H1 (cell line): Measurements from ENCODE around the gene TFCP2. TPM values are rescaled to one million over a fixed set of nuclear protein-coding genes. Genes with fewer than 3 reads are reported as not detected.

Experiments used
- CTCF ChIA-PET: fragments of 300-600 bp; sonication (Branson Sonifier 250); formaldehyde crosslinking; loops from one replicate; lab custom pipeline; 2021; ENCODE audit not compliant: partially characterized antibody; lab: Charles Lee
- POLR2A ChIA-PET: fragments of 300-600 bp; sonication (Branson Sonifier 250); formaldehyde crosslinking; loops from one replicate; lab custom pipeline; 2021; ENCODE audit warnings: inconsistent platforms; ENCODE audit not compliant: partially characterized antibody; lab: Charles Lee
- DNase-seq, 2 experiments: peaks; one replicate each; pipeline versions ENCODE4 v3.0.0 to v3.0.0-alpha.2; 2010 to 2022; ENCODE audit warnings: low spot score in 2 of 2, low read depth in 1 of 2, mixed read lengths in 1 of 2
- FAIRE-seq: peaks from 2 replicates; lab custom pipeline; 2011; peaks lifted over from hg19 to GRCh38; lab: Jason Lieb, UNC
- H2AFZ ChIP-seq: 2 replicates; pipeline ENCODE4 v1.8.1; 2012; ENCODE audit warnings: low read length, inconsistent platforms
- H2AK5ac ChIP-seq: 2 replicates; pipeline ENCODE4 v1.6.1; 2013; ENCODE audit warnings: low read depth, low read length
- H2BK120ac ChIP-seq: replicated peaks from 2 replicates; pipeline ENCODE3; 2013; ENCODE audit warnings: low read depth, low read length, inconsistent platforms
- H2BK12ac ChIP-seq: 2 replicates; pipeline ENCODE4 v1.6.1; 2013; ENCODE audit warnings: low read depth, low read length
- H2BK15ac ChIP-seq: 2 replicates; pipeline ENCODE4 v1.6.1; 2013; ENCODE audit warnings: low read length
- H2BK20ac ChIP-seq: 2 replicates; pipeline ENCODE4 v1.6.1; 2013; ENCODE audit warnings: low read length
- H2BK5ac ChIP-seq: 2 replicates; pipeline ENCODE4 v1.6.1; 2013; ENCODE audit warnings: low read depth, low read length
- H3K14ac ChIP-seq: 2 replicates; pipeline ENCODE4 v1.6.1; 2013; ENCODE audit warnings: inconsistent platforms; ENCODE audit not compliant: insufficient read length
- H3K18ac ChIP-seq: 2 replicates; pipeline ENCODE4 v1.6.1; 2013; ENCODE audit warnings: low read length; ENCODE audit errors: extremely low read depth
- H3K23ac ChIP-seq: 2 replicates; pipeline ENCODE4 v1.6.1; 2013; ENCODE audit warnings: inconsistent platforms; ENCODE audit not compliant: insufficient read length
- H3K23me2 ChIP-seq: 2 replicates; pipeline ENCODE4 v1.6.1; 2013; ENCODE audit warnings: low read depth, low read length
- H3K27ac ChIP-seq: 2 replicates; pipeline ENCODE4 v1.6.1; 2011; ENCODE audit warnings: low read depth, low read length, inconsistent platforms
- H3K27me3 ChIP-seq, 4 experiments: replicated peaks in 1 of 4; 1 replicate in 1 of 4; 2 replicates in 3 of 4; pipeline versions ENCODE4 v1.6.1 to v1.8.1; 2011 to 2013; ENCODE audit warnings: low read length in 3 of 4, mild to moderate bottlenecking in 3 of 4, inconsistent platforms in 2 of 4, mixed read lengths in 2 of 4, moderate library complexity in 1 of 4; ENCODE audit not compliant: control insufficient read depth in 3 of 4, insufficient read depth in 3 of 4; ENCODE audit errors: extremely low read depth in 1 of 4
- H3K36me3 ChIP-seq, 4 experiments: 2 replicates each; pipeline versions ENCODE4 v1.6.1 to v1.8.1; 2011 to 2013; ENCODE audit warnings: mild to moderate bottlenecking in 4 of 4, low read length in 3 of 4, moderate library complexity in 2 of 4, control low read depth in 1 of 4, inconsistent platforms in 1 of 4; ENCODE audit not compliant: insufficient read depth in 4 of 4, control insufficient read depth in 2 of 4
- H3K4ac ChIP-seq: replicated peaks from 2 replicates; pipeline ENCODE3; 2013; ENCODE audit warnings: low read length, low read depth, mixed read lengths, inconsistent platforms; ENCODE audit not compliant: insufficient read length
- H3K4me1 ChIP-seq, 4 experiments: replicated peaks in 1 of 4; 1 replicate in 1 of 4; 2 replicates in 3 of 4; pipeline versions ENCODE4 v1.6.1 to v1.8.1; 2011 to 2013; ENCODE audit warnings: low read length in 3 of 4, inconsistent platforms in 2 of 4, mixed read lengths in 1 of 4; ENCODE audit not compliant: insufficient read depth in 4 of 4, control insufficient read depth in 3 of 4
- H3K4me2 ChIP-seq, 2 experiments: 2 replicates each; pipeline versions ENCODE4 v1.6.1 to v1.8.1; 2011 to 2013; ENCODE audit warnings: low read depth in 2 of 2, low read length in 2 of 2, control low read depth in 1 of 2, inconsistent platforms in 1 of 2, mild to moderate bottlenecking in 1 of 2; ENCODE audit not compliant: insufficient read depth in 1 of 2
- H3K4me3 ChIP-seq, 4 experiments: fragments of 200-600, 300-600 bp in 1 of 4; sonication (generic), shearing (Covaris generic), sonication (Bioruptor Twin) in 1 of 4; 2 replicates each; pipeline versions ENCODE4 v1.5.1 to v1.8.1; 2011 to 2016; ENCODE audit warnings: low read length in 4 of 4, low read depth in 3 of 4, control low read depth in 2 of 4, inconsistent platforms in 2 of 4, mild to moderate bottlenecking in 2 of 4, mixed read lengths in 1 of 4, moderate library complexity in 1 of 4; ENCODE audit not compliant: insufficient read depth in 2 of 4; ENCODE audit errors: extremely low read depth in 1 of 4
- H3K56ac ChIP-seq: replicated peaks from 2 replicates; pipeline ENCODE3; 2013; ENCODE audit warnings: low read depth, mild to moderate bottlenecking, mixed read lengths, low read length, inconsistent platforms; ENCODE audit not compliant: insufficient read length
- H3K79me1 ChIP-seq: 2 replicates; pipeline ENCODE4 v1.6.1; 2013; ENCODE audit warnings: low read depth, low read length, control low read depth
- H3K79me2 ChIP-seq, 2 experiments: 2 replicates each; pipeline versions ENCODE4 v1.6.1 to v1.8.1; 2012 to 2013; ENCODE audit warnings: low read length in 2 of 2, mild to moderate bottlenecking in 2 of 2, inconsistent platforms in 1 of 2; ENCODE audit not compliant: insufficient read depth in 2 of 2, control insufficient read depth in 1 of 2
- H3K9ac ChIP-seq, 4 experiments: replicated peaks in 1 of 4; 1 replicate in 1 of 4; 2 replicates in 3 of 4; pipeline versions ENCODE4 v1.6.1 to v1.8.1; 2011 to 2013; ENCODE audit warnings: low read depth in 3 of 4, low read length in 3 of 4, control low read depth in 2 of 4, mild to moderate bottlenecking in 2 of 4, moderate library complexity in 2 of 4, inconsistent platforms in 1 of 4; ENCODE audit errors: extremely low read depth in 1 of 4
- H3K9me3 ChIP-seq, 2 experiments: 2 replicates each; pipeline versions ENCODE4 v1.6.1 to v1.8.1; 2012 to 2013; ENCODE audit warnings: mild to moderate bottlenecking in 2 of 2, moderate library complexity in 2 of 2, control low read depth in 1 of 2, inconsistent platforms in 1 of 2, low read depth in 1 of 2, low read length in 1 of 2, mixed read lengths in 1 of 2; ENCODE audit not compliant: insufficient read depth in 2 of 2
- H4K20me1 ChIP-seq, 2 experiments: replicated peaks in 1 of 2; 2 replicates each; pipeline versions ENCODE3 to v1.8.1; 2011 to 2013; ENCODE audit warnings: inconsistent platforms in 2 of 2, low read length in 2 of 2, mild to moderate bottlenecking in 1 of 2; ENCODE audit not compliant: insufficient read depth in 2 of 2, control insufficient read depth in 1 of 2
- H4K5ac ChIP-seq: 2 replicates; pipeline ENCODE4 v1.6.1; 2013; ENCODE audit warnings: low read length, low read depth, mixed read lengths, inconsistent platforms; ENCODE audit not compliant: insufficient read length
- H4K8ac ChIP-seq: 2 replicates; pipeline ENCODE4 v1.8.0; 2013; ENCODE audit warnings: mild to moderate bottlenecking, moderate library complexity, low read length, inconsistent platforms; ENCODE audit not compliant: insufficient read depth; ENCODE audit errors: extremely low read depth
- H4K91ac ChIP-seq: replicated peaks from 2 replicates; pipeline ENCODE3; 2013; ENCODE audit warnings: low read length, mixed read lengths, inconsistent platforms; ENCODE audit not compliant: insufficient read length
- ASH2L ChIP-seq: fragments of 200-600, 300-600 bp; sonication (generic); IDR thresholded peaks from one replicate; pipeline ENCODE4 v1.7.1; 2017; ENCODE audit warnings: low read length
- EP300 ChIP-seq, 2 experiments: IDR thresholded peaks; 1 replicate in 1 of 2; 2 replicates in 1 of 2; pipeline ENCODE4 v1.6.1; 2011 to 2012; ENCODE audit warnings: low read depth in 2 of 2, low read length in 2 of 2, mild to moderate bottlenecking in 2 of 2, borderline replicate concordance in 1 of 2, inconsistent platforms in 1 of 2, moderate library complexity in 1 of 2
- GABPA ChIP-seq: IDR thresholded peaks from 2 replicates; pipeline ENCODE4 v1.6.1; 2011; ENCODE audit warnings: mild to moderate bottlenecking, low read length, moderate library complexity, borderline replicate concordance; ENCODE audit not compliant: insufficient read depth
- HDAC6 ChIP-seq: IDR thresholded peaks from one replicate; pipeline ENCODE4 v1.7.1; 2012; ENCODE audit warnings: low read depth, mild to moderate bottlenecking, inconsistent platforms, low read length, moderate library complexity
- MAFK ChIP-seq: IDR thresholded peaks from 2 replicates; pipeline ENCODE4 v1.6.1; 2012; ENCODE audit warnings: low read depth, mild to moderate bottlenecking, improper control_type of control experiment, low read length
- NRF1 ChIP-seq: IDR thresholded peaks from 2 replicates; pipeline ENCODE4 v1.6.1; 2011; ENCODE audit warnings: mild to moderate bottlenecking, low read depth, low read length, improper control_type of control experiment
- POLR2A ChIP-seq, 2 experiments: IDR thresholded peaks; 1 replicate in 1 of 2; 2 replicates in 1 of 2; pipeline ENCODE4 v1.6.1; 2011; ENCODE audit warnings: low read depth in 2 of 2, low read length in 2 of 2, mild to moderate bottlenecking in 2 of 2; ENCODE audit errors: control extremely low read depth in 1 of 2
- RFX5 ChIP-seq: IDR thresholded peaks from 2 replicates; pipeline ENCODE4 v1.6.1; 2011; ENCODE audit warnings: low read depth, low read length, improper control_type of control experiment, borderline replicate concordance
- TAF1 ChIP-seq: IDR thresholded peaks from 2 replicates; pipeline ENCODE4 v1.6.1; 2011; ENCODE audit warnings: mild to moderate bottlenecking, low read depth, low read length
- TBP ChIP-seq: IDR thresholded peaks from 2 replicates; pipeline ENCODE4 v1.6.1; 2011; ENCODE audit warnings: low read depth, low read length, improper control_type of control experiment
- USF2 ChIP-seq: IDR thresholded peaks from 2 replicates; pipeline ENCODE4 v1.6.1; 2011; ENCODE audit warnings: low read length, improper control_type of control experiment
- ZNF274 ChIP-seq: IDR thresholded peaks from 2 replicates; pipeline ENCODE4 v1.7.0; 2012; ENCODE audit warnings: low read length, borderline replicate concordance; ENCODE audit errors: extremely low read depth
- WGBS, 2 experiments: shearing (Covaris generic) in 1 of 2; methylation state at CpG; one replicate each; pipeline versions ENCODE4 v1.1.6 to v1.1.7; 2013 to 2015; ENCODE audit warnings: low lambda C conversion rate in 2 of 2, mixed read lengths in 2 of 2, inconsistent platforms in 1 of 2, low coverage in 1 of 2, missing lambda C conversion rate in 1 of 2; ENCODE audit not compliant: insufficient replicate concordance in 2 of 2, insufficient coverage in 1 of 2, insufficient read length in 1 of 2; ENCODE audit errors: extremely low coverage in 1 of 2, missing lambda C conversion rate in 1 of 2; 5-methylcytosine and 5-hydroxymethylcytosine counted together
- polyA plus RNA-seq, 7 experiments: library from polyadenylated mRNA; depleted of rRNA in 3 of 7; stranded (reverse) in 5 of 7; unstranded in 2 of 7; fragments of >200 nt in 5 of 7; fragments of 200-250 nt in 2 of 7; gene quantifications; 1 replicate in 5 of 7; 2 replicates in 1 of 7; 4 replicates in 1 of 7; pipeline versions ENCODE4 v1.2.1 to v1.2.3, GENCODE V29; 2011 to 2013; ENCODE audit warnings: missing spikeins in 2 of 7, mixed read lengths in 2 of 7
- total RNA-seq: library from RNA; stranded (reverse); fragmentation: NEBNext Ultra II Directional; extraction: Animal tissue kit (Norgen Biotek cat#: 25700); gene quantifications from 2 replicates; pipeline ENCODE4 v1.2.1, GENCODE V29; 2021

TFCP2 gene
- total and polyA plus RNA-seq, 2 of the 8 experiments (the other 6 are each of a cell fraction or from before 2014, with no cell fraction given), result 19.8 to 49.2 TPM

- no peak overlapping the region for H3K9ac ChIP-seq
- FAIRE-seq (no peak), DNase-seq (no peak)
- no peak overlapping the region for H2AK5ac ChIP-seq
- no peak overlapping the region for H3K27ac ChIP-seq
- H2BK5ac ChIP-seq, result no peak overlapping the region
- H2BK15ac ChIP-seq, result no peak overlapping the region
- no peak overlapping the region for H2BK20ac ChIP-seq
- H3K79me1 ChIP-seq, result no peaks in the 10 kb centered on the region
- no peaks in the 10 kb centered on the region for H3K36me3 ChIP-seq
- no peaks in the 10 kb centered on the region for H4K20me1 ChIP-seq
- no peak overlapping the region for H2AFZ ChIP-seq
- no peak overlapping the region for H2BK120ac ChIP-seq
- no peak overlapping the region for H3K4ac ChIP-seq
- WGBS, 2 experiments, result 90% methylated on average over 25 of the region's 38 CpGs; no CpG with 5 or more reads in 1 of the 2 experiments
- no peak overlapping the region for H3K4me3 ChIP-seq
- H4K5ac ChIP-seq, result no peak overlapping the region
- no peaks in the 10 kb centered on the region for H3K79me2 ChIP-seq
- H4K91ac ChIP-seq, result no peak overlapping the region
- H3K9me3 ChIP-seq, result no peaks in the 10 kb centered on the region
- no peak overlapping the region for H2BK12ac ChIP-seq
- H4K8ac ChIP-seq, result peak overlapping the region; percentile 68; the same call in 1 of the 2 replicates
- ChIA-PET CTCF (interaction anchor here (1.2 to 2.5 kb wide), 3 partner anchors 8 to 143 kb away, joined by 3 to 7 read pairs (median 4); no protein-coding TSS in a partner anchor), POLR2A (interaction anchor here (1.5 to 2.5 kb wide), 2 partner anchors 10 to 21 kb away, joined by 4 to 8 read pairs; partner anchors contain the start of gene POU6F1)
- no peak overlapping the region for H3K4me2 ChIP-seq
- H3K14ac ChIP-seq, result no peak overlapping the region
- no peak overlapping the region for H3K23ac ChIP-seq
- no peaks in the 10 kb centered on the region for H3K27me3 ChIP-seq
- no peaks in the 10 kb centered on the region for H3K23me2 ChIP-seq
- no peaks in the 10 kb centered on the region for H3K4me1 ChIP-seq
- no peak overlapping the region for H3K18ac ChIP-seq
- H3K56ac ChIP-seq, result no peak overlapping the region
- TF ChIP-seq ZNF274 (no peak), MAFK (no peak), RFX5 (no peak), TAF1 (no peak), NRF1 (no peak), ASH2L (no peak), GABPA (no peak), EP300 (IDR thresholded peaks at IDR 0.05; ENCODE audit: borderline replicate concordance in 1 of 2, low read depth in 2 of 2, low read length in 2 of 2) (no peak), POLR2A (IDR thresholded peaks at IDR 0.05; ENCODE audit: control extremely low read depth in 1 of 2, low read depth in 2 of 2, low read length in 2 of 2) (no peak), TBP (no peak), USF2 (no peak), HDAC6 (no peak)
These were observed 25.0 kb upstream of the TFCP2 start for GRCh38 chr12:51197736-51198567.
